Measurements from ENCODE around the gene SLC40A1. TPM values are rescaled to one million over a fixed set of nuclear protein-coding genes. Genes with fewer than 3 reads are reported as not detected.
A peak's percentile ranks its signal among the peaks of the same experiment; 100 is the strongest.

The SLC40A1 gene
- total RNA-seq, 1 experiment from 2014 or later: 109 TPM

GRCh38 chr2:189599245-189599644 lies 18.7 kb upstream of the SLC40A1 start:
- peak; percentile 76 to 81 for DNase-seq
- no TSS peak for BruUV-seq (replicated peaks)
- Histone ChIP-seq H3K4me3 (ENCODE audit: low read depth, low read length) (no peak overlapping the region), H3K9me3 (no peaks in the 10 kb centered on the region), H3K4me1 (peaks cover 36% of the 10 kb centered on the region), H3K36me3 (ENCODE audit: control insufficient read depth, insufficient read depth, low read length) (no peaks in the 10 kb centered on the region), H3K27me3 (replicated peaks; ENCODE audit: control insufficient read depth, insufficient read depth, low read length) (no peaks in the 10 kb centered on the region)
- H3K36me3 Mint-ChIP-seq (ENCODE audit: insufficient read depth, unreplicated experiment): no peaks in the 10 kb centered on the region
- CTCF ChIA-PET: interaction anchor here (2.0 kb wide), 1 partner anchor 19 kb away, joined by 15 read pairs; the partner anchor contains the start of gene SLC40A1
- POLR2A ChIA-PET: interaction anchor here (0.6 to 1.8 kb wide), 2 partner anchors 8 to 19 kb away, joined by 4 to 24 read pairs; partner anchors contain the start of gene SLC40A1
- H3K4me1 Mint-ChIP-seq (ENCODE audit: low read depth, unreplicated experiment): peaks cover 22% of the 10 kb centered on the region
- peak overlapping the region; percentile 5 for H3K4me3 Mint-ChIP-seq (ENCODE audit: unreplicated experiment)
- H3K9me3 Mint-ChIP-seq (ENCODE audit: unreplicated experiment): no peaks in the 10 kb centered on the region
- no peaks in the 10 kb centered on the region for H3K27me3 Mint-ChIP-seq (ENCODE audit: insufficient read depth, unreplicated experiment)
- H3K27ac Mint-ChIP-seq (ENCODE audit: unreplicated experiment): peak overlapping the region; percentile 83
- no peak for TF ChIP-seq CTCF (IDR thresholded peaks at IDR 0.05; ENCODE audit: insufficient read depth in 1 of 2, low read depth in 1 of 2, low read length in 1 of 2, severe bottlenecking in 1 of 2, unreplicated experiment in 1 of 2)
- intact Hi-C loops (cut with micrococcal nuclease; ENCODE audit: unreplicated experiment): loop anchor here (1.0 to 2.0 kb wide), 3 partner anchors 14 to 44 kb away; no protein-coding TSS in a partner anchor

DNA sequence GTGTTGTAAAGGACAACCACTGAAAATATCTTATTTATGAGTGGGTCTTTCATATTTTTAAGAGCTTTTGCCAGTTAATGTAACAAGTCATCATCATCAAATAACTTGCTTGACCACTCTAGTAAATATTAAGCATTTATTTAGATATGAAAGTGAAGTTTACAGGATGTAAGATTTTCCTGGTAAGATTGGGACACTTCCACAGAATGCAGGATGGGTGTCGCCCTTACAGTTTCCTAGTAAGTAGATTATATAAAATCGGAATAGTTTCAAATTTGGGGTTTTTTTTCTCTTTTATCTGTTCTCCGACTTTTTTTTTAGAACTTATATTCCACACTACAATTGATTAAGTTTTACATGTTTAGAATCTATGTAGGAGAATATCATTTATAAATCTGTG lies 14.8 kb upstream of the SLC40A1 start:
- Histone ChIP-seq H3K9me3 (no peaks in the 10 kb centered on the region), H3K27me3 (replicated peaks; ENCODE audit: control insufficient read depth, insufficient read depth, low read length) (no peaks in the 10 kb centered on the region), H3K4me3 (ENCODE audit: low read depth, low read length) (no peak overlapping the region), H3K4me1 (peaks cover 39% of the 10 kb centered on the region), H3K36me3 (ENCODE audit: control insufficient read depth, insufficient read depth, low read length) (no peaks in the 10 kb centered on the region)
- Mint-ChIP-seq H3K4me1 (ENCODE audit: low read depth, unreplicated experiment) (peaks cover 25% of the 10 kb centered on the region), H3K36me3 (ENCODE audit: insufficient read depth, unreplicated experiment) (no peaks in the 10 kb centered on the region), H3K27ac (ENCODE audit: unreplicated experiment) (no peak overlapping the region), H3K27me3 (ENCODE audit: insufficient read depth, unreplicated experiment) (no peaks in the 10 kb centered on the region), H3K9me3 (ENCODE audit: unreplicated experiment) (no peaks in the 10 kb centered on the region), H3K4me3 (ENCODE audit: unreplicated experiment) (no peak overlapping the region)
- intact Hi-C loops (cut with micrococcal nuclease; ENCODE audit: unreplicated experiment): no loop called here
- no TSS peak for BruUV-seq (replicated peaks)
- TF ChIP-seq CTCF (IDR thresholded peaks at IDR 0.05; ENCODE audit: insufficient read depth in 1 of 2, low read depth in 1 of 2, low read length in 1 of 2, severe bottlenecking in 1 of 2, unreplicated experiment in 1 of 2): no peak
- ChIA-PET CTCF (no interaction called here), POLR2A (no interaction called here)
- no peak for DNase-seq

GRCh38 chr2:189594305-189594704 lies 13.7 kb upstream of the SLC40A1 start:
- no peak overlapping the region for H3K4me3 Mint-ChIP-seq (ENCODE audit: unreplicated experiment)
- H3K4me1 Mint-ChIP-seq (ENCODE audit: low read depth, unreplicated experiment): peaks cover 14% of the 10 kb centered on the region
- no peak overlapping the region for H3K27ac Mint-ChIP-seq (ENCODE audit: unreplicated experiment)
- H3K36me3 Mint-ChIP-seq (ENCODE audit: insufficient read depth, unreplicated experiment): no peaks in the 10 kb centered on the region
- no peaks in the 10 kb centered on the region for H3K9me3 Mint-ChIP-seq (ENCODE audit: unreplicated experiment)
- H3K27me3 Mint-ChIP-seq (ENCODE audit: insufficient read depth, unreplicated experiment): no peaks in the 10 kb centered on the region
- no peak overlapping the region for H3K4me3 ChIP-seq (ENCODE audit: low read depth, low read length)
- CTCF ChIA-PET: no interaction called here
- no TSS peak for BruUV-seq (replicated peaks)
- intact Hi-C loops (cut with micrococcal nuclease; ENCODE audit: unreplicated experiment): no loop called here
- H3K36me3 ChIP-seq (ENCODE audit: control insufficient read depth, insufficient read depth, low read length): no peaks in the 10 kb centered on the region
- no peaks in the 10 kb centered on the region for H3K27me3 ChIP-seq (replicated peaks; ENCODE audit: control insufficient read depth, insufficient read depth, low read length)
- H3K9me3 ChIP-seq: no peaks in the 10 kb centered on the region
- no peak for TF ChIP-seq CTCF (IDR thresholded peaks at IDR 0.05; ENCODE audit: insufficient read depth in 1 of 2, low read depth in 1 of 2, low read length in 1 of 2, severe bottlenecking in 1 of 2, unreplicated experiment in 1 of 2)
- POLR2A ChIA-PET: interaction anchor here (2.2 kb wide), 1 partner anchor 14 kb away, joined by 7 read pairs; the partner anchor contains the start of gene SLC40A1
- DNase-seq: no peak
- H3K4me1 ChIP-seq: peaks cover 28% of the 10 kb centered on the region

Data from Caco-2 (cell line).